Measurements from ENCODE around the gene SPTSSA.
"Not testable (repeated sequence)": the region's sequence is repeated elsewhere in the genome, so short reads cannot be mapped to it uniquely, and the experiment has no call there.

Gene SPTSSA

GRCh38 chr14:34425095-34425851 lies 36.8 kb downstream of the SPTSSA start:
- DNase-seq = no peak

- DNase-seq = no peak
Observed at GRCh38 chr14:34424488-34424887, 37.6 kb downstream of the SPTSSA start.

- no peak for DNase-seq
Observed at GRCh38 chr14:34423445-34423844, 38.6 kb downstream of the SPTSSA start.

- no peak for DNase-seq
Observed at GRCh38 chr14:34420547-34421150, 41.4 kb downstream of the SPTSSA start.

GRCh38 chr14:34409721-34410120 lies 52.3 kb downstream of the SPTSSA start:
- DNase-seq = no peak

- DNase-seq = no peak
Observed at GRCh38 chr14:34407951-34408350, 54.1 kb downstream of the SPTSSA start.

- no peak for DNase-seq
Observed at GRCh38 chr14:34404416-34404815, 57.6 kb downstream of the SPTSSA start.

- no peak for DNase-seq
Observed at GRCh38 chr14:34403646-34404045, 58.4 kb downstream of the SPTSSA start.

GRCh38 chr14:34398024-34398423 lies 64.0 kb downstream of the SPTSSA start:
- DNase-seq = no peak

GRCh38 chr14:34387974-34388516 lies 74.0 kb downstream of the SPTSSA start:
- DNase-seq = no peak

GRCh38 chr14:34386865-34387485 lies 75.1 kb downstream of the SPTSSA start:
- DNase-seq = no peak

- DNase-seq = not testable (repeated sequence)
Observed at GRCh38 chr14:34385881-34386280, 76.2 kb downstream of the SPTSSA start.

- DNase-seq = no peak
Observed at GRCh38 chr14:34383839-34384238, 78.2 kb downstream of the SPTSSA start.
